SW 1271 (cell line): ENCODE data around the gene KXD1.
"Not testable (repeated sequence)": the region's sequence is repeated elsewhere in the genome, so short reads cannot be mapped to it uniquely, and the experiment has no call there.

ENCODE experiments used
- DNase-seq, 2 experiments: peaks; one replicate each; lab custom pipeline; 2025; lab: John Stamatoyannopoulos, UW

Gene KXD1

GRCh38 chr19:18557411-18558201 is at the start of gene KXD1:
Gene KXD1, plus strand, starts transcription at chr19:18557870. Its CDS starts 4,187 bp downstream, at chr19:18562057.
- peak; percentile 94 to 98 for DNase-seq

- no peak for DNase-seq
Observed at GRCh38 chr19:18508585-18508984, 49.1 kb upstream of the KXD1 start.

- DNase-seq = no peak
Observed at GRCh38 chr19:18510216-18510615, 47.5 kb upstream of the KXD1 start.

GRCh38 chr19:18513868-18514267 is 43.8 kb upstream of the KXD1 start:
- no peak for DNase-seq

GRCh38 chr19:18514800-18515682 is 42.6 kb upstream of the KXD1 start:
- no peak for DNase-seq

GRCh38 chr19:18515959-18516358 is 41.7 kb upstream of the KXD1 start:
- DNase-seq = no peak

- no peak for DNase-seq
Observed at GRCh38 chr19:18517606-18518005, 40.1 kb upstream of the KXD1 start.

- DNase-seq = no peak
Observed at GRCh38 chr19:18518639-18519038, 39.0 kb upstream of the KXD1 start.

GRCh38 chr19:18519962-18520847 is 37.5 kb upstream of the KXD1 start:
- peak; percentile 52 to 89 for DNase-seq

- DNase-seq = no peak
Observed at GRCh38 chr19:18520848-18521691, 36.6 kb upstream of the KXD1 start.

- no peak for DNase-seq
Observed at GRCh38 chr19:18521692-18522123, 36.0 kb upstream of the KXD1 start, which contains the start of gene ELL. Gene ELL, minus strand, starts transcription at chr19:18522070. Its CDS starts 15 bp downstream, at chr19:18522055.

GRCh38 chr19:18522124-18522861 is 35.4 kb upstream of the KXD1 start:
- DNase-seq = peak; percentile 99

GRCh38 chr19:18522862-18523440 is 34.7 kb upstream of the KXD1 start:
- not testable (repeated sequence) for DNase-seq

GRCh38 chr19:18523841-18524240 is 33.8 kb upstream of the KXD1 start:
- no peak for DNase-seq

- no peak for DNase-seq
Observed at GRCh38 chr19:18526316-18526715, 31.4 kb upstream of the KXD1 start.

- no peak for DNase-seq
Observed at GRCh38 chr19:18529782-18530181, 27.9 kb upstream of the KXD1 start.

- DNase-seq = no peak
Observed at GRCh38 chr19:18531485-18531884, 26.2 kb upstream of the KXD1 start.

- no peak for DNase-seq
Observed at GRCh38 chr19:18532168-18532890, 25.3 kb upstream of the KXD1 start.

GRCh38 chr19:18533058-18533457 is 24.6 kb upstream of the KXD1 start:
- no peak for DNase-seq
